Thyroid gland (tissue), 4 donors: Measurements from ENCODE around the gene CYSTM1. TPM values are rescaled to one million over a fixed set of nuclear protein-coding genes. Genes with fewer than 3 reads are reported as not detected.

Source experiments
- DNase-seq, 2 donors: peaks; one replicate each; pipeline ENCODE4 v3.0.0-alpha.2; 2019
- H3K27ac ChIP-seq, 3 donors: fragments of 200-600 bp; sonication (generic); 1 replicate in 2 of 3; 2 replicates in 1 of 3; pipeline ENCODE4 v1.5.1; 2016 to 2019; ENCODE audit warnings: mild to moderate bottlenecking in 1 of 3, moderate library complexity in 1 of 3
- H3K27me3 ChIP-seq: fragments of 200-600 bp; sonication (generic); one replicate; pipeline ENCODE4 v1.5.1; 2019
- H3K36me3 ChIP-seq, 2 donors: fragments of 200-600 bp; sonication (generic); one replicate each; pipeline ENCODE4 v1.5.1; 2016 to 2019
- H3K4me1 ChIP-seq, 2 donors: fragments of 200-600 bp; sonication (generic); one replicate each; pipeline ENCODE4 v1.5.1; 2017 to 2019
- H3K4me3 ChIP-seq, 3 donors: fragments of 200-600 bp; sonication (generic); replicated peaks in 1 of 3; 1 replicate in 2 of 3; 2 replicates in 1 of 3; pipeline ENCODE4 v1.5.1; 2016; ENCODE audit warnings: mild to moderate bottlenecking in 1 of 3
- H3K9me3 ChIP-seq: fragments of 200-600 bp; sonication (generic); one replicate; pipeline ENCODE4 v1.5.1; 2017
- POLR2A ChIP-seq, 2 donors: fragments of 450-650 bp; IDR thresholded peaks; one replicate each; pipeline ENCODE4 v1.6.1; 2017; ENCODE audit warnings: antibody characterized with exemption in 2 of 2, mild to moderate bottlenecking in 2 of 2, moderate library complexity in 1 of 2
- WGBS, 2 donors: methylation state at CpG; one replicate each; pipeline ENCODE4 v1.1.5; 2017; 5-methylcytosine and 5-hydroxymethylcytosine counted together
- intact Hi-C: fragments of 100-400 bp; cut with DNase I; formaldehyde crosslinking; loops from one replicate; pipeline ENCODE4 v1.15.1; 2023
- total RNA-seq, 4 donors: library from RNA; depleted of rRNA; stranded (reverse); fragments of >200 nt; gene quantifications; one replicate each; pipeline ENCODE4 v1.2.3, GENCODE V29; 2016
- TF ChIP-seq, protein P1 (sequence below), 6 experiments: fragments of 200-600 bp in 3 of 6; fragments of 450-650 bp in 3 of 6; sonication (generic) in 3 of 6; IDR thresholded peaks; one replicate each; pipeline ENCODE4 v1.5.1; 2016 to 2019; ENCODE audit warnings: antibody characterized with exemption in 6 of 6, mild to moderate bottlenecking in 2 of 6, inconsistent platforms in 1 of 6, moderate library complexity in 1 of 6

Gene CYSTM1
- total RNA-seq, 4 donors from 2014 or later, result 55.4 to 238 (median 112) TPM

DNA sequence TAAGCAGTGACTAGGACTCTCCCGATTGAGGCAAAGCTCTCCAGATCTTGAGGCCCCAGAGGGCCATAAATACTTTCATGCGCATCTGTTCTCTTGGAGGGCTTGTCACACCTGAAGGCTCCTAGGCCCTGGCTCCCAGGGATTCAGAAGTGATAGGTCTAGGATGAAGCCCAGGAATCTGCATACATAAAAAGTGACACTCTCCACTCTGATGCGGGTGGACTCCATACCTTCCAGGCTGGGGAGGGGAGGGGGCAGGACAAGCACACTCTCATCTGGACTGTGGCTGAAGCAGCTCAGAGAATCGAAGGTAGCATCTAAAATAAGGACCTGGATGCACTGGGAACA, 9.1 kb upstream of the CYSTM1 start:
- no peak for DNase-seq
- Histone ChIP-seq H3K4me1 (peaks cover 6 to 7% of the 10 kb centered on the region in 2 donors), H3K36me3 (no peaks in the 10 kb centered on the region), H3K27ac (no peak overlapping the region), H3K27me3 (no peaks in the 10 kb centered on the region), H3K9me3 (no peaks in the 10 kb centered on the region), H3K4me3 (no peak overlapping the region)
- TF ChIP-seq, protein P1, sequence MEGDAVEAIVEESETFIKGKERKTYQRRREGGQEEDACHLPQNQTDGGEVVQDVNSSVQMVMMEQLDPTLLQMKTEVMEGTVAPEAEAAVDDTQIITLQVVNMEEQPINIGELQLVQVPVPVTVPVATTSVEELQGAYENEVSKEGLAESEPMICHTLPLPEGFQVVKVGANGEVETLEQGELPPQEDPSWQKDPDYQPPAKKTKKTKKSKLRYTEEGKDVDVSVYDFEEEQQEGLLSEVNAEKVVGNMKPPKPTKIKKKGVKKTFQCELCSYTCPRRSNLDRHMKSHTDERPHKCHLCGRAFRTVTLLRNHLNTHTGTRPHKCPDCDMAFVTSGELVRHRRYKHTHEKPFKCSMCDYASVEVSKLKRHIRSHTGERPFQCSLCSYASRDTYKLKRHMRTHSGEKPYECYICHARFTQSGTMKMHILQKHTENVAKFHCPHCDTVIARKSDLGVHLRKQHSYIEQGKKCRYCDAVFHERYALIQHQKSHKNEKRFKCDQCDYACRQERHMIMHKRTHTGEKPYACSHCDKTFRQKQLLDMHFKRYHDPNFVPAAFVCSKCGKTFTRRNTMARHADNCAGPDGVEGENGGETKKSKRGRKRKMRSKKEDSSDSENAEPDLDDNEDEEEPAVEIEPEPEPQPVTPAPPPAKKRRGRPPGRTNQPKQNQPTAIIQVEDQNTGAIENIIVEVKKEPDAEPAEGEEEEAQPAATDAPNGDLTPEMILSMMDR (IDR thresholded peaks at IDR 0.05), result no peak
- TF ChIP-seq POLR2A (IDR thresholded peaks at IDR 0.05), result no peak
- intact Hi-C loops, result loop anchor here (10.0 kb wide), 2 partner anchors 69 to 189 kb away; no protein-coding TSS in a partner anchor
- 58 to 60% methylated on average over 4 of the region's 4 CpGs for WGBS, 2 donors

DNA sequence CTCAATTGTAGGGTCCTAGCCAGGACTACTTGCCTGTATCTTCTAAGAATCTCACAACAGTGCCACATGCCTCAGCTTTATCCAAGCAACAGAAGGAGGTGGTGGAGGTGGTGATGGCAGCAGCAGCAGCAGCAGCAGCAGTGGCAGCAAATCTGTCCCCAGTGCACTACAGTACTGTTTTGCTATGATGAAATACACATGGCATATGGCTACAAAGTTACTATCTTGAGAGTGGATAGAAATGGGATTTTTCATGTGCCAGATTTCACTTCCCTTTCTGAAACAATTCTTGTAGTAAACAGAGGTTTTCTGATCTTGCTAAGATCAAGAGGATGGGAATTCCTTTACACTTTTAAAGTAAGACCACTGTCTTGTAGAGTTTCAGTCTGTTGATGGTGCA, 8.1 kb upstream of the CYSTM1 start:
- intact Hi-C loops, result loop anchor here (10.0 kb wide), 2 partner anchors 68 to 188 kb away; no protein-coding TSS in a partner anchor
- Histone ChIP-seq H3K4me1 (peaks cover 6 to 7% of the 10 kb centered on the region in 2 donors), H3K4me3 (no peak overlapping the region), H3K9me3 (no peaks in the 10 kb centered on the region), H3K27me3 (no peaks in the 10 kb centered on the region), H3K27ac (no peak overlapping the region), H3K36me3 (no peaks in the 10 kb centered on the region)
- no peak for DNase-seq
- TF ChIP-seq, protein P1 (IDR thresholded peaks at IDR 0.05), result no peak
- TF ChIP-seq POLR2A (IDR thresholded peaks at IDR 0.05), result no peak

DNA sequence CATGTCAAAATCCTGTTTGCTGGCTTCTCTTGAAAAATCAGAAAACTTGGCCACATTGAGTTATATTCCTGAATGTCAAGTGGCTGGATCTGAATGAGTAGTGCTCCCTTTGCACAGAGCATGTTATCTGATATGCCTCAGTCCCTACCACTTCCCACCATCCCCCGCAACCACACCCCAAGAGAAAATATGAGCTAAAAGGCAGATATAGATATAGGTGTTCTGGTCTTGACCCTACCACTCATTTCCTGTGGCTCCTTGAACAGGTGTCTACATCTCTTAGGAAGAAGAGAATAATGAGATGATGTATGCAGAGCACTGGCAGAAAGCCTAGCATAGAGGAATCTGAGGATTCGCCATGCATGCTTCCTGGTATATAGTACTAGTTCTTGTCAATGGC, 6.6 kb upstream of the CYSTM1 start:
- WGBS, 2 donors, result 97 to 98% methylated on average over 2 of the region's 2 CpGs
- Histone ChIP-seq H3K27ac (no peak overlapping the region), H3K36me3 (no peaks in the 10 kb centered on the region), H3K27me3 (no peaks in the 10 kb centered on the region), H3K4me3 (no peak overlapping the region), H3K9me3 (no peaks in the 10 kb centered on the region), H3K4me1 (peaks cover 6 to 7% of the 10 kb centered on the region in 2 donors)
- TF ChIP-seq POLR2A (IDR thresholded peaks at IDR 0.05), result no peak
- TF ChIP-seq, protein P1 (IDR thresholded peaks at IDR 0.05), result no peak
- no peak for DNase-seq
- intact Hi-C loops, result loop anchor here (10.0 kb wide), 2 partner anchors 66 to 186 kb away; no protein-coding TSS in a partner anchor

DNA sequence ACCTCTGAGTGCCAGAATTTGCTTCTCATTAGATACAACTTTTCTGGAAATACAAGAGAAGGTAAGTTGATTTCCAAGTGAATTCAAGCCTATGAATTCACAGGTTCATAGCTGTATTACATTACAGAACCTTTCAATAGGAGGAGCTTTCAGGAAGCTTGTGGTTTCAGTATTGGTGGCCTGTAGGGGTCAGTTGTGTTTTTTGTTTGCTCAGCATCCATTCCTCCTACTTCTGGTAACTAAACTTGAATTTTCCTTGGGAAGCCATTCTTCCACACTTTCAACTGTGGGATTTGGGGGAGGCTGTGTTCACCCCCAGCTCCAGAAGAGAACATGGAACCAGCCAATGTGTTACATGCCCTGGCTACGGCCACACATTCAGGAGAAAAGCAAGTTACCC, 5.6 kb upstream of the CYSTM1 start:
- H3K4me3 ChIP-seq, result no peak overlapping the region
- H3K36me3 ChIP-seq, result no peaks in the 10 kb centered on the region
- intact Hi-C loops, result loop anchor here (10.0 kb wide), 2 partner anchors 65 to 185 kb away; no protein-coding TSS in a partner anchor
- H3K27me3 ChIP-seq, result no peaks in the 10 kb centered on the region
- 83 to 88% methylated on average over 1 of the region's 1 CpG for WGBS, 2 donors
- no peaks in the 10 kb centered on the region for H3K9me3 ChIP-seq
- no peak for DNase-seq
- peaks cover 8 to 9% of the 10 kb centered on the region in 2 donors for H3K4me1 ChIP-seq
- H3K27ac ChIP-seq, result no peak overlapping the region
- no peak for TF ChIP-seq POLR2A (IDR thresholded peaks at IDR 0.05)
- TF ChIP-seq, protein P1 (IDR thresholded peaks at IDR 0.05), result no peak

DNA sequence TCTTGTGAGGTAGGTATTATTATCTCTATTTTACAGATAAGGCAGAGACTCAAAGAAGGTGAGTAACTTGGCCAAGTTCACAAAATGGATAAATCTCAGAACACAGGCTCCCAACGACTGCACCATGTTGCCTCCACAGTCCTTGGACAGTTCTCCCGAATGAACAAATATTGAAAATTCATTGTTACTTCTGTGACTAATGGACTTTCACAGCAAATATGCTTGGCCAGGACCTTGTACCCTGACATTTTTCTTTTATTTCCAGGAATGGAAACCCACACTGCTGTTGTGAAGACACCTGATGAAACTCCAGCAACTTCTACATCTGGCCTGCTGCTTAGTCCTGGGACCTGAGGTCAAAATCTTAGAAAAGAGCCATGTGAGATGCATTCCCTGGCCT, 2.5 kb upstream of the CYSTM1 start:
- H3K9me3 ChIP-seq, result no peaks in the 10 kb centered on the region
- H3K4me1 ChIP-seq, result peaks cover 18 to 19% of the 10 kb centered on the region in 2 donors
- H3K4me3 ChIP-seq, result no peak overlapping the region
- WGBS, 2 donors, result 88 to 95% methylated on average over 2 of the region's 2 CpGs
- DNase-seq, result no peak
- TF ChIP-seq, protein P1 (IDR thresholded peaks at IDR 0.05), result no peak
- no peak for TF ChIP-seq POLR2A (IDR thresholded peaks at IDR 0.05)
- H3K27me3 ChIP-seq, result no peaks in the 10 kb centered on the region
- no peak overlapping the region for H3K27ac ChIP-seq
- intact Hi-C loops, result no loop called here
- H3K36me3 ChIP-seq, result no peaks in the 10 kb centered on the region
